ENCODE data around the gene TENM3. TPM values are rescaled to one million over a fixed set of nuclear protein-coding genes. Genes with fewer than 3 reads are reported as not detected.

The TENM3 gene
- total RNA-seq, 1 experiment from 2014 or later: not detected

DNA sequence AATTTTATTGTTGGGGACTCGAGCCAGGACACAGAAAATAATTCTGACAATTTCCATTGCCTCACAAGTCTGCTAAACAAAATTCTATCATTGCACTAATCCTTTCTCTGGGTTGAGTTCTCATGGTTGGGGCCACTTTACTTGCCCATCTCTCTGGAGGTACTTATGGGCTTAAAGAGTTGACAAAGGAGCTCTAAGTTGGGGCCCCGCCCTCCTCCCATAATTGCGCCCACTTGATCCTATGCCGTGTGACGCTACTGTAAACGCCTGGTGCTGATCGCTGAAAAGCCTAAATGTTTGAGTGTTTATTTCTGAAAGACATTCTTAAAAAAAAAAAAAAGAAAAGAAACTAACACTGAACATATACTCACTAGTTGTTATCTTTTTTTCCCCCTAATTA is 103.0 kb downstream of the TENM3 start:
- H3F3A ChIP-seq (ENCODE audit: insufficient read depth, low read depth): no peaks in the 10 kb centered on the region
- H3K9me3 ChIP-seq (ENCODE audit: insufficient read depth, low read depth): no peaks in the 10 kb centered on the region
- TF ChIP-seq, protein P1, sequence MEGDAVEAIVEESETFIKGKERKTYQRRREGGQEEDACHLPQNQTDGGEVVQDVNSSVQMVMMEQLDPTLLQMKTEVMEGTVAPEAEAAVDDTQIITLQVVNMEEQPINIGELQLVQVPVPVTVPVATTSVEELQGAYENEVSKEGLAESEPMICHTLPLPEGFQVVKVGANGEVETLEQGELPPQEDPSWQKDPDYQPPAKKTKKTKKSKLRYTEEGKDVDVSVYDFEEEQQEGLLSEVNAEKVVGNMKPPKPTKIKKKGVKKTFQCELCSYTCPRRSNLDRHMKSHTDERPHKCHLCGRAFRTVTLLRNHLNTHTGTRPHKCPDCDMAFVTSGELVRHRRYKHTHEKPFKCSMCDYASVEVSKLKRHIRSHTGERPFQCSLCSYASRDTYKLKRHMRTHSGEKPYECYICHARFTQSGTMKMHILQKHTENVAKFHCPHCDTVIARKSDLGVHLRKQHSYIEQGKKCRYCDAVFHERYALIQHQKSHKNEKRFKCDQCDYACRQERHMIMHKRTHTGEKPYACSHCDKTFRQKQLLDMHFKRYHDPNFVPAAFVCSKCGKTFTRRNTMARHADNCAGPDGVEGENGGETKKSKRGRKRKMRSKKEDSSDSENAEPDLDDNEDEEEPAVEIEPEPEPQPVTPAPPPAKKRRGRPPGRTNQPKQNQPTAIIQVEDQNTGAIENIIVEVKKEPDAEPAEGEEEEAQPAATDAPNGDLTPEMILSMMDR (conservative IDR thresholded peaks at IDR 0.05): no peak
- TF ChIP-seq EZH2 (IDR thresholded peaks at IDR 0.05; ENCODE audit: low read depth): no peak
- no peak overlapping the region for H3K4me2 ChIP-seq
- DNase-seq: no peak
- no peaks in the 10 kb centered on the region for H3K9me2 ChIP-seq (ENCODE audit: insufficient read depth)
- no peak overlapping the region for H3K4me3 ChIP-seq
- intact Hi-C loops (cut with micrococcal nuclease; ENCODE audit: unreplicated experiment): no loop called here
- CTCF ChIA-PET: no interaction called here
- H3K27me3 ChIP-seq (ENCODE audit: insufficient read depth, low read depth): peaks cover 12% of the 10 kb centered on the region; the same call in 1 of the 2 replicates
- H3K4me1 ChIP-seq (replicated peaks; ENCODE audit: insufficient read depth): no peaks in the 10 kb centered on the region
- POLR2A ChIA-PET (ENCODE audit: unreplicated experiment): interaction anchor here (0.5 kb wide), 1 partner anchor 205 kb away, joined by 7 read pairs; no protein-coding TSS in a partner anchor
- no peak overlapping the region for H2AFZ ChIP-seq
- H3K36me3 ChIP-seq (ENCODE audit: low read depth): no peaks in the 10 kb centered on the region
- no peaks in the 10 kb centered on the region for H3K79me2 ChIP-seq (ENCODE audit: low read depth)
- BruUV-seq (replicated peaks): no TSS peak
- no peak overlapping the region for H3K27ac ChIP-seq
- H4K20me1 ChIP-seq (ENCODE audit: insufficient read depth): no peaks in the 10 kb centered on the region

DNA sequence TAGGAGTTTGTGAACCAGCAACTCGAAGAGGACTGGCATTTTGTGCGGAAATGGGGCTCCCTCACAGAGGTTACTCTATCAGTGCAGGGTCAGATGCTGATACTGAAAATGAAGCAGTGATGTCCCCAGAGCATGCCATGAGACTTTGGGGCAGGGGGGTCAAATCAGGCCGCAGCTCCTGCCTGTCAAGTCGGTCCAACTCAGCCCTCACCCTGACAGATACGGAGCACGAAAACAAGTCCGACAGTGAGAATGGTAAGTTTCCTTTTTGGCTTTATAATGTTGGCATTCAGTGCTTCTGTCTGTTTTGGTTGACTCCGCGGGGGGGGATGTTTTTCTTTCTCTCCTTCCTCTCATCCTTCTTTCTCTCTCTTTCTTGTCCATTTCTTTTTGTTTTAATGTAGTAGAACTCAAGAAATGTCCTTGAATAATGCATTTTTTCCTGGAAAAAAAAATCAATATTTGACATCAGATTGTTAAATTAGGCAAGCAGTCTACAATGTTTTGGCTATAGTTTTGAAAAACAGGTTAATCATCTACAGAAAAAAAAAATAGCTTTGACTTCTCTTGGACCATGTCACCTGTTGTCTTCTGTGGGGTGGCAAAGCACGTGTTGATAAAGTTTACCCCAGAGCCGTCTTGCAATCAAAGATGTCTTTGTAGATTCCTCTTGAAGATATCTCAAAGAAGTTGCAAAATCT is 103.6 kb downstream of the TENM3 start:
- H3K4me3 ChIP-seq: no peak overlapping the region
- H4K20me1 ChIP-seq (ENCODE audit: insufficient read depth): no peaks in the 10 kb centered on the region
- no peaks in the 10 kb centered on the region for H3K9me2 ChIP-seq (ENCODE audit: insufficient read depth)
- no peaks in the 10 kb centered on the region for H3K79me2 ChIP-seq (ENCODE audit: low read depth)
- ChIA-PET CTCF (no interaction called here), POLR2A (ENCODE audit: unreplicated experiment) (no interaction called here)
- H3K9me3 ChIP-seq (ENCODE audit: insufficient read depth, low read depth): no peaks in the 10 kb centered on the region
- no peak overlapping the region for H3K27ac ChIP-seq
- BruUV-seq (replicated peaks): no TSS peak
- no peak for TF ChIP-seq EZH2 (IDR thresholded peaks at IDR 0.05; ENCODE audit: low read depth)
- TF ChIP-seq, protein P1 (conservative IDR thresholded peaks at IDR 0.05): no peak
- H3F3A ChIP-seq (ENCODE audit: insufficient read depth, low read depth): no peaks in the 10 kb centered on the region
- H3K4me2 ChIP-seq: no peak overlapping the region
- intact Hi-C loops (cut with micrococcal nuclease; ENCODE audit: unreplicated experiment): no loop called here
- H3K4me1 ChIP-seq (replicated peaks; ENCODE audit: insufficient read depth): no peaks in the 10 kb centered on the region
- no peaks in the 10 kb centered on the region for H3K36me3 ChIP-seq (ENCODE audit: low read depth)
- no peak for DNase-seq
- peaks cover 12% of the 10 kb centered on the region; the same call in 1 of the 2 replicates for H3K27me3 ChIP-seq (ENCODE audit: insufficient read depth, low read depth)
- H2AFZ ChIP-seq: no peak overlapping the region

DNA sequence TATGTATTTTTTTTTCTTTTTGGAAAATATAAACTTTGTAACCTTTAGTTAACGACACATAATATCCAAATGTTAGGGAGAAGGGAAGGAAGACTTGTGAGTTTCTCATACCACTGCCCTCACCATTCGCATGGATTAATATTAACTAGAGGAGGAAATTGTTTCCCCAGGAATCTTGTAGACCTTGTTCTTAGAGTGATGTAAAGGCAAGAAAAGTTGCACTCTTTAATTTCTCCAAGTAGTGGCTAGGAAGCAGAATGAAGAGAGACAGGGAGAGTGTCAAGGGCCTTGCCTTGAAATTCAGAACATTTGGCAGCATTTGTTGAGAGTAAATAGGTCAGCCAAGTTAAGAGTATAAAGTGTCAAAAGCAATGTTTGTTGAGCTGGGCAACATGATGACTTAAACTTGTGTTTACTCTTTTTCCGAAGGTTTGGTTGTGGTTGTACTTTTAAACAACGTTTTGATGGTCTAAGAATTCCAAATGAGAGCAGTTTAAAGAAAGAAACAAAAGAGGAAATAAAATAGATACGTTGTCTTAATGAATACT is 105.7 kb downstream of the TENM3 start:
- H3K9me2 ChIP-seq (ENCODE audit: insufficient read depth): no peaks in the 10 kb centered on the region
- no peaks in the 10 kb centered on the region for H3K36me3 ChIP-seq (ENCODE audit: low read depth)
- H3K9me3 ChIP-seq (ENCODE audit: insufficient read depth, low read depth): no peaks in the 10 kb centered on the region
- H2AFZ ChIP-seq: no peak overlapping the region
- H3K4me3 ChIP-seq: no peak overlapping the region
- ChIA-PET CTCF (no interaction called here), POLR2A (ENCODE audit: unreplicated experiment) (no interaction called here)
- no peaks in the 10 kb centered on the region for H4K20me1 ChIP-seq (ENCODE audit: insufficient read depth)
- no peaks in the 10 kb centered on the region for H3K4me1 ChIP-seq (replicated peaks; ENCODE audit: insufficient read depth)
- intact Hi-C loops (cut with micrococcal nuclease; ENCODE audit: unreplicated experiment): no loop called here
- no peaks in the 10 kb centered on the region for H3K79me2 ChIP-seq (ENCODE audit: low read depth)
- no peak for DNase-seq
- H3K27ac ChIP-seq: no peak overlapping the region
- H3K27me3 ChIP-seq (ENCODE audit: insufficient read depth, low read depth): peaks cover 20% of the 10 kb centered on the region; the same call in 1 of the 2 replicates
- TF ChIP-seq EZH2 (IDR thresholded peaks at IDR 0.05; ENCODE audit: low read depth): no peak
- TF ChIP-seq, protein P1 (conservative IDR thresholded peaks at IDR 0.05): no peak
- no peaks in the 10 kb centered on the region for H3F3A ChIP-seq (ENCODE audit: insufficient read depth, low read depth)
- BruUV-seq (replicated peaks): no TSS peak
- no peak overlapping the region for H3K4me2 ChIP-seq
